Activated naive CD8-positive, alpha-beta T cell treated with anti-CD3 and anti-CD28 coated beads, Interleukin-2, amount 50 U/mL, for 16 hours (primary cell): ENCODE data around the gene CENATAC.
"Not testable (repeated sequence)": the region's sequence is repeated elsewhere in the genome, so short reads cannot be mapped to it uniquely, and the experiment has no call there.

Experiments used
- DNase-seq: peaks from one replicate; pipeline ENCODE4 v3.0.0-alpha.2; 2020; ENCODE audit warnings: low read depth, low spot score

The CENATAC gene, protein sequence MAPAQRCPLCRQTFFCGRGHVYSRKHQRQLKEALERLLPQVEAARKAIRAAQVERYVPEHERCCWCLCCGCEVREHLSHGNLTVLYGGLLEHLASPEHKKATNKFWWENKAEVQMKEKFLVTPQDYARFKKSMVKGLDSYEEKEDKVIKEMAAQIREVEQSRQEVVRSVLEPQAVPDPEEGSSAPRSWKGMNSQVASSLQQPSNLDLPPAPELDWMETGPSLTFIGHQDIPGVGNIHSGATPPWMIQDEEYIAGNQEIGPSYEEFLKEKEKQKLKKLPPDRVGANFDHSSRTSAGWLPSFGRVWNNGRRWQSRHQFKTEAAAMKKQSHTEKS

DNA sequence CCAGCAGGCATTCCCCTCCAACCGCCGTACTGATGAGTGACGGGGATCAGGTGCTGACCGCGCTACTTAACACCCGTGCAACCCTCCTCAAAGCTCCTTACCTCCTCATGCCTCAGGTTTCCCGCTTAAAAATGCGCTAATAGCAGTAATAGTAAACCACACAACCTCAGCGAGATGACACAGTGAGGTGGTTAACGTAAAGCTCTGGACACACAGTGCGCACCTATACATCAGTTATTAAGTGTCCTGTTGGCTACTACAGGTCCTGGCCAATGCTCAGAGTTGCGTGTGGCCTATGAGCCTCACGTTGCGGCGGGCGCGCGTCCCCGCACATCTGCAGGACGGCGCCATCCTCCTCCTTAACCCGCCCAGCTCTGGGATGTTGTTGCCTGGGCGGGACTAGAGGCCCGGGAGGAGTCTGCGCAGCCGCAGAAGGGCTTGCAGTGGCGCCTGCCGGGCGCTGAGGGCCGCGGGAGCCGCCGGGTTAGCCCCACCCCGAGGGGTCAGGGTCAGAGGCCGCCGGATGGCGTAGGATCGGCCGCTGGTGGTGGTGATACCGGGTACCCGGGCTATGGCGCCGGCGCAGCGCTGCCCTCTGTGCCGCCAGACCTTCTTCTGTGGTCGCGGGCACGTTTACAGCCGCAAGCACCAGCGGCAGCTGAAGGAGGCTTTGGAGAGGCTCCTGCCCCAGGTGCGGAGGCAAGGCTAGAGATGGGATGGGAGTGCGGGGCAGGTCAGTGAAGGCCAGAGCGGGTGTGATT lies at the start of gene CENATAC:
TSS of gene CENATAC (plus strand) at position 512 of the 761 bp plus-strand sequence. CDS start at position 572, 60 bp downstream.
- DNase-seq: peak; percentile 90

DNA sequence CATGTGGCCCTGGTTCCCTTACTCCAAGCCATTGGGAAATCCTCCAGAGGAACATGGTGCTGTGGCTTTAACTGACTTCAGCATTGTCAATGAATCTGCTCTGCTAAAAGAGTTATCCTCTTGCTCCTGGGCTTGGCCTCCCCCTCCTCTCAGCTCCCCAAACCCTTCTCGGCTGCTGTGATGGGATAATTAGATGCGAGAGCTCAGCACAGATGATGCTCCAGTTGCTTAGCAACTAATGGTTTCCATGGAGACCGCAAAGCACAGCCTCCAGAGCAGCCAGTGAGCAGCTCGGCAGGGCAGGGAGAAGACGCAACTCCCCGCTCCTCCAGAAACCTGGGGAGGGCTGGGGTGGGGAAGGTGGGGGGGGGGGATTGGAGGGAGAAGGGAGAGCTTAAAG lies 44.7 kb upstream of the CENATAC start:
- DNase-seq: no peak

DNA sequence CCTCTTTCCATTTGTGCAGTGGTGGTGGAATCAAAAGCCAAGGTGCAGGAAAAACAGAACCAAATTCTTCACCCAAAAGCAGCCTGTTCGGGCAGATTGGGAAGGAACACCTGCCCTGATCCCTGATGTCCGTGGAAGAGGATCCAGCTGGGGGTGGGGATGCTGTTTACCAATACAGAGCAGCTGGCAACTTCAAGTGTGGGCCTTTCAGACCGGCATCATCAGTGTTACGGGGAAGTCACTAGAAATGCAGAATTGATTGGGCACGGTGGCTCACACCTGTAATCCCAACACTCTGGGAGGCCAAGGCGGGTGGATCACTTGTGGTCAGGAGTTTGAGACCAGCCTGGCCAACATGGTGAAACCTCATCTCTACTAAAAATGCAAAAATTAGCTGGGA lies 44.0 kb upstream of the CENATAC start:
- DNase-seq: not testable (repeated sequence)

DNA sequence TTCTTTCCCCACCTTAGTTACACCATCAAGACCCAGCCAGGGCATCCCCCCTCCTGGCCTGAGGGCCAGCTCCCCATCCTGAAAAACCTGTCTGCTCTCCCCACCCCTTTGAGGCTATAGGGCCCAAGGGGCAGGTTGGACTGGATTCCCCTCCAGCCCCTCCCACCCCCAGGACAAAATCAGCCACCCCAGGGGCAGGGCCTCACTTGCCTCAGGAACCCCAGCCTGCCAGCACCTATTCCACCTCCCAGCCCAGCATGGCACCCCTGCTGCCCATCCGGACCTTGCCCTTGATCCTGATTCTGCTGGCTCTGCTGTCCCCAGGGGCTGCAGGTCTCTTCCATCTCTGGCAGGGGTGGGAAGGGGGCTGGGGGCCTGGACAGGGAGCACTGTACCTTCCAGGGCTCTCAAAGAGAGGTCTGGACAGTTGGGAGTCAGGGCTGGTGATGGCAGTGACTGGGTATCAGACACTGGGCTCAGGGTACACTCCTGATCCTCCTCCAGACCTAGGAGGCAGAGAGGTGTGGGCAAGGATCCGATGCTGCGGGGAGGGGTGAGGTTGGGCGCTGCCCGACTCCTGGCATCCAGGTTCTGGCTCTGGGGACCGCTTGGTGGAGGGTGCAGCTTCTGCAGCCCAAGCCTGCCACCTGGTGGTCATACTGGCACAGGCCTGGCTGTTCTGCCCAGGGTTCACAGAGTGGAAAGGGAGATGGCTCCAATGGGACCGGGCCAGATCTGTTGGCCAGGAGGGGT lies 41.7 kb upstream of the CENATAC start, which contains the start of gene UPK2:
TSS of gene UPK2 (plus strand) at position 205 of the 753 bp plus-strand sequence. CDS start at position 258, 53 bp downstream.
- peak; percentile 75 for DNase-seq

DNA sequence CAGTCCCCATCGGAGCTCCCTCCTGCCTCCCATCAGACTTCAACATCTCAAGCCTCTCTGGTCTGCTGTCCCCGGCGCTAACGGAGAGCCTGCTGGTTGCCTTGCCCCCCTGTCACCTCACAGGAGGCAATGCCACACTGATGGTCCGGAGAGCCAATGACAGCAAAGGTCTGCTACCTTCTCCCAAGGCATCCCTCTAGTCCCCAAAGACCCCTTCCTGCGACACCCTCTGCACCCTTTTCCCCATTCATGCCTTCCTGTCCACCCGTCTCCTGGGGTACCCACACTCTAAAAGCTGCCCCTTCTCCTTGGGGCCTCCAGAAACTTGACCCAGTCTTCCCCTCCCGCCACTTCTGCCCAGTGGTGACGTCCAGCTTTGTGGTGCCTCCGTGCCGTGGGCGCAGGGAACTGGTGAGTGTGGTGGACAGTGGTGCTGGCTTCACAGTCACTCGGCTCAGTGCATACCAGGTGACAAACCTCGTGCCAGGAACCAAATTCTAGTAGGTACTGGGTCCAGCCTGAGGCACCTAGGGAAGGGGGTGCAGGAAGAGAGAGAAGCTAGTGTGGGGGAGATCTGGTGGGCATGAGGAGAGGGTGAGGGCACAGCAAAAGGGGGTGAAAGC lies 41.0 kb upstream of the CENATAC start:
- DNase-seq: no peak

DNA sequence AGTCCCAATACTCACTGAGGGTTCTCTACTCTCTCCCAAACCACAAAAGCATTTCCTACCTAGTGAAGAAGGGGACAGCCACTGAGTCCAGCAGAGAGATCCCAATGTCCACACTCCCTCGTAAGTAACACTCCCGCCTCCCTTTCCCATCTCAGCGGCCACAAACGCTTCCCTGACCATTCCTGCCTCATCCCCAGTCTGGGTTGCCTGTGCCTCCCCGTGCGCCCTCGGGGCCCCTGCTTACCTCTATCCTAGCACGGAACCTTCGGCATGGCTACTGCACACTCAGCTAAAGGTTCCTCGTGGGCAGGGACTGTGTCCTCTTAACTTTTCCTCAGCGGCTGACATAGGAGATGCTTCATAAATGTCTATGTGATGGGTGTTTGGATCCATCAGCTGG lies 40.4 kb upstream of the CENATAC start:
- no peak for DNase-seq

DNA sequence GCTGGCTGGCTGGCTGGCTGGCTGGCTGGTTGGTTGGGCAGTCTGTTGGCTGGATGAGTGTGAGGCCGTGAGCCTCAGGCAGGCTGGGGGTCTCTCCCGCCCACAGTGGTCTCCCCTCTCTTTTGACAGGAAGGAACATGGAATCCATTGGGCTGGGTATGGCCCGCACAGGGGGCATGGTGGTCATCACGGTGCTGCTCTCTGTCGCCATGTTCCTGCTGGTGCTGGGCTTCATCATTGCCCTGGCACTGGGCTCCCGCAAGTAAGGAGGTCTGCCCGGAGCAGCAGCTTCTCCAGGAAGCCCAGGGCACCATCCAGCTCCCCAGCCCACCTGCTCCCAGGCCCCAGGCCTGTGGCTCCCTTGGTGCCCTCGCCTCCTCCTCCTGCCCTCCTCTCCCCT lies 40.0 kb upstream of the CENATAC start:
- DNase-seq: no peak

DNA sequence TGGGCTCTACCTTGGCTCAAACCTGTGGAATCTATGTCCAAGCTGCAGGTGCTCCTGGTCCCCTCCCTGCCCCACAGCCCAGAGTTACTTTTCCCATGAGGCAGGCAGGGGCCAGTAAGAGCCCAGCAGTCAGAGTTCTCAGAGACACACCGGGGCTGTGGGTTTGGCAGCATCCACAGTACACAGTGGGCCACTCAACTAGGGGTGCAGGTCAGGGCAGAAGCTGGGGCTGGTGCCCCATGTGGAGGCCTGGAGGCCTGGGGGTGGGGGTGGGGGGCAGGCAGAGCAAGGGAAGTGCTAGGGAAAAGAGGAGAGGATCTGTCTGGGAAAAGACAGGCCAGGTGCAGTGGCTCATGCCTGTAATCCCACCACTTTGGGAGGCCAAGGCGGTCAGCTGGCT lies 39.4 kb upstream of the CENATAC start:
- DNase-seq: no peak

DNA sequence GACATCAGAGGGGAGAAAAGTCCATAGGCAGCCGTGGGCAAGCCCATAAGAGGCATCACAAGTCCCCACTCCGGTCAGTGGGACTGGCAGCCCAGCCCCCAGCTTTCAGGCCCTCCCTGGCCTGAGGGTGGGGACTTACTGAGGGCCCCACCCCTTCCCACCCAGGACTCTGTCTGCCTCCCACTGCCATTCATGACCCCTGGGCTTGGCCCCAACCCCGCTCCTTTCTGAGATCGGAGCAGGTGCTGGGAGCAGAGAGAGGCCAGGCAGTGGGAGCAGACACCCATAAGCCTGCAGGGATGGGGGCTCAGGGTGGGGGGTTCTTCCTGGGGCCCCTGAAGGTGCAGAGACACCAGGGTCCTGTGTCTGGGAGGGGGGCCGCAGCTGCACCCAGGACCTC lies 36.7 kb upstream of the CENATAC start:
- no peak for DNase-seq

DNA sequence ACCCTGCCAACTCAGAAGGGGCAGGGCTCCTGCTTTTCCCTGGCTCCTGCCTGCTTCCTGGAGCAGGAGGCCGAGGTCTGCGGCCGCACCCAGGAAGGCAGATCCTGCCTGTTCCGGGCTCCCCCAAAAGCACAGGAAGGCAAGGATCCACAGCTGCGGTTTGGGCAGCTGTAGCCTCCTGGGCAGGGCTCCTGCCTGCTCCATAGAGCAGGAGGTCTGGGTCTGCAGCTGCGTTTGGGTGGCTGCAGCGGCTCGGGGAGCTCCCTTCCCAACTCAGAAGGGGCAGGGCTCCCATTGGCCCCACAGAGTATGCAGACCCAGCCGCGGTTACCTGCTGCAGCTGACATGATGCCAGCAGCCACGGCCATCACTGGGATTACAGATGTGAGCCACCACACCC lies 36.3 kb upstream of the CENATAC start:
- DNase-seq: no peak

DNA sequence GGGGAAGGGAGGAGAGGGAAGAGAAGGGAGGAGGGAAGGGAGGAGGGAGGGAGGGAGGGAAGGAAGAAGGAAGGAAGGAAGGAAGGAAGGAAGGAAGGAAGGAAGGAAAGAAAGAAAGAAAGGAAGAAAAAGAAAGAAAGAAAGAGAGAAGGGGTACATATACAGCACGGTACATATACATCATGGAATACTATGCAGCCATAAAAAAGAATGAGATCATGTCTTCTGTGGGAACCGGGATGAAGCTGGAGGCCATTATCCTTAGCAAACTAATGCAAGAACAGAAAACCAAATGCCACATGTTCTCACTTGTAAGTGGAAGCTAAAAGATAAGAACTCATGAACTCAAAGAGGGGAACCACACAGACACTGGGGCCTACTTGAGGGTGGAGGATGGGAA lies 28.4 kb upstream of the CENATAC start:
- DNase-seq: not testable (repeated sequence)

DNA sequence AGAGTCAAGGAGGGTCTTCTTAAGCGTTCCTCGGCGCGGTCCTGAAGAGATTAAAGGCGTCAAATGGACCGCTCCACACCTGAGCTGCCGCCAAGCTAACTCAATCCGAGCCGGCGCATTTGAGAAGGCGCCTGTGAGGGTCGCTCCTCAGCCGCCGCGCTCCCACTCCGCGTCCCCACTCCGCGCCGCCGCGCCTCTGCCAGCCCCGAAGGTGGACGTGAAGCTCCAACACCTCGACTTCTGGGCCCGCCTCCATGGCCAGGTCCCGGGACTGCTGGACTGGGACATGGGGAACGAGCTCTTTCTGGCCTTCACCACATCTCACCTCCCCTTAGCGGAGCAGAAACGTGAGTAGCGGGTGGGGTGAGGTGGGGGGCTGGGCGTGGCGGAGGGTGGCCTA lies 26.3 kb upstream of the CENATAC start, which contains the start of gene FOXR1:
TSS of gene FOXR1 (plus strand) at position 116 of the 400 bp plus-strand sequence. CDS start at position 287, 171 bp downstream.
- DNase-seq: no peak

DNA sequence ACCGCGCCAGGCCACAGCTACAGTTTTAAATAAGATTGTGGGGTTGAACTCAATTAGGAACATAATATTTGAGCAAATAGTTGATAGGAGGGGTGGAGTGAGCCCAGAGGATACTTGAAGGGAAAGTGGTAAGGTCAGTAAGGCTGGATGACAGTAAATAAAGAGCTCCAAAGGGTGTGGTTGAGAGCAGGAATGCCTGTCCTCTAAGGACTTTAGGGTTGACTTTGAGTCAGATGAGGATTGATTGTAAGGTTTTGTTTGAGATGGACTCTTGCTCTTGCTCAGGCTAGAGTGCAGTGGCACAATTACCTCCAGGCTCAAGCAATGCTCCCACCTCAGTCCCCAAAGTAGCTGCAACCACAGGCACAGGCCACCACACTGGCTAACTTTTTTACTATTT lies 24.0 kb upstream of the CENATAC start:
- no peak for DNase-seq

DNA sequence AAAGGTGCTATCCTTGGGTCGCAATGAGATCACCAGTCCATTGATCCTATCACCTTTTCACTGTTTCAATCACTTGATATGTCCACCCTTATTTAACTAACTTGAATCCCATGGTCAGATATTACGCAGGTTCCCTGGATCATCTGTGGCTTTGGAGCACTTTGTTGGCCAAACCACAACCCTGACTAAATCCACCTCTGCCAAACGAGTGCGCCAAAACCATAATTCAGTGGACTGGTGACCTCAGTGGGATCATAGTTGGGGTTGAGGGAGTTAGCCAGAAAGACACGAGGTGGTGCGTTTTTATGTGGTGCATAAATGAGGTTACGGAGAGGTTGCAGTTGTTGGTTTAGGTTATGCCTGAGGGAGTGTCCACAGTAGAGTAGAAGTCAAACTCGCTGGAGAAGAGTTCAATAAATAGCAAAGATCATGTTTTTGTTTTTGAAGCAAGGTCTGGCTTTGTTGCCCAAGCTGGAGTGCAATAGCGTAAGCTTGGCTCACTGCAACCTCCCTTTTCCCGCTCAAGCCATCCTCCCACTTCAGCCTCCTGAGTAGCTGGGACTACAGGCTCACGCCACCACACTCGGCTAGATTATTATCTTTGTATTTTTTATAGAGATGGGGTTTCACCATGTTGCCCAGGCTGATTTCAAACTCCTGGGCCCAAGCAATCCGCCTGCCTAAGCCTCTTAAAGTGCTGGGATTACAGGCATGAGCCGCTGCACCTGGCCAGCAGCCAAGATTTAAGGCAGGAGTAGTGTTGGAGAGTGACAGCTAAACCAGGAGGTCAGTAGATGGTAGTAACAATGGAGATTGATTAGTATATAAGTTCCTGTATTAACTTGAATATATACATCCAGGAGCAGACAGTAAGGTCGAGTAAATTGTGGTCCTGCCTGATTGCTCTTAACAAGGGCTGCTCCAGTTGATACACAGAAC lies 21.9 kb upstream of the CENATAC start:
- no peak for DNase-seq

DNA sequence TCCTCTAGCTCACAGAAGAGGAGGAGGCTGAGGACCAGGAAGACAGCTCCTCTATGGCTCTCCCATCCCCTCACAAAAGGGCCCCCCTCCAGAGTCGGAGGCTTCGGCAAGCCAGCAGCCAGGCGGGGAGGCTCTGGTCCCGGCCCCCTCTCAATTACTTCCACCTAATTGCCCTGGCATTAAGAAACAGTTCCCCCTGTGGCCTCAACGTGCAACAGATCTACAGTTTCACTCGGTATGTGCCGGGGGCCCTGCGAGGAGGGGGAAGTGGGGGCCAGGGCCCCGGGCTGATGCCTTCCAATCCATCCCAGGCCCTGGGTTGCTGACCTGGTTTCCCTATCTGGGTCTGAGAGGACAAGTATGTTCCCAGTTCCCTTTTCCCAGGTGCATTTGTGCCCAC lies 18.5 kb upstream of the CENATAC start:
- DNase-seq: no peak

DNA sequence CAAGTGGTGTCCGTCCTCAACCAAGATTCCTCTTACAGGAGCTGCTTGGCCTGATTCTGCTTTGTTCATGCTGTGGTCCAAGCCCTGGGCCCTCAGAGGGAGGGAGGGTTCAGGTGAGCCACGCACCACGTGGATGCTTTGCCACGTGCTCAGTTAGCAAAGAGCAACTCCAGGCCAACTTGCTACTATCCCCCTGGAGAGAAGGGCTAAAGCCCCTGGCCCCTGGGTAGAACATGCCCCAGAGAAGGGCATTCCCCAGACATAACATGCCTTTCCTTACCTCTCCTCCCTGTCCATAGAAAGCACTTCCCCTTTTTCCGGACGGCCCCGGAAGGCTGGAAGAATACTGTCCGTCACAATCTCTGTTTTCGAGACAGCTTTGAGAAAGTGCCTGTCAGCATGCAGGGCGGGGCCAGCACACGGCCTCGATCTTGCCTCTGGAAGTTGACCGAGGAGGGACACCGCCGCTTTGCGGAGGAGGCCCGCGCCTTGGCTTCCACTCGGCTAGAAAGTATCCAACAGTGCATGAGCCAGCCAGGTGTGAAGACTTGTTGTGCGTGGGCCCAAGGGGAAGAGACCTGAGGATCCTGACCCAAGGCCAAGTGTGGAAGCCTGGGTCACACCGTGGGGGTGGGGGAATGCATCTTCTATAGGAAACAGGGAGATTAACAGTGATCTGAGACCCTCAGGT lies 17.6 kb upstream of the CENATAC start:
- no peak for DNase-seq

DNA sequence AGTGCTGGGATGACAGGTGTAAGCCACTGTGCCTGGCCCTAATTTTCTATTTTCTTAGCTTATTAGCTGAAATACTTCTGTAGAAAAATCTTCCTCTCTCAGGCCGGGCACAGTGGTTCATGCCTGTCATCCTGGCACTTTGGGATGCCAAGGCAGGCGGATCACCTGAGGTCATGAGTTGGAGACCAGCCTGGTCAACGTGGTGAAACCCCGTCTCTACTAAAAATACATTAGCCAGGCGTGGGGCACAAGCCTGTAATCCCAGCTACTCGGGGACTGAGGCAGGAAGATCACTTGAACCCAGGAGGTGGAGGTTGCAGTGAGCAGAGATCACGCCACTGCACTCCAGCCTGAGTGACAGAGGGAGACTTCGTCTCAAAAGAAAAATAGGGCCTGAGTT lies 13.6 kb upstream of the CENATAC start:
- not testable (repeated sequence) for DNase-seq

DNA sequence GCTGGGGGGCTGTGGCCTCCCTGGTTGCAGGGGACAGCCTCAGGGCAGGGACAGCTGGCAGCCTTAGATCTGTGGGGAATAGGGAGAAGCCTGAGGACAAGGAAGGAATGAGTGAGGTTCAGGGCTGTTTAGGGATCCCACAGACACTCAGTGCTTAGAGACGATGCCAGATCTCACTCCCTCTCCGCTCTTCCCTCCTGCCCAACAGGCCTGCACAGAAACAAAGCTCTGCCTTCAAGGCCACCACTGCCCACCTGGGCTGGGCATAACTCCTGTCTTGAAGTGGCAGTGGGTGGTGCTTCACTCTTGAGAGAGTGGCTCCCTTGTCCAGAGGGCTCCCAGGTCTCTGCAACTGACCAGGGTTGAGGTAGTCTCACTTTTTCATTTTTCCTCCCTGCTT lies 13.1 kb upstream of the CENATAC start:
- no peak for DNase-seq

DNA sequence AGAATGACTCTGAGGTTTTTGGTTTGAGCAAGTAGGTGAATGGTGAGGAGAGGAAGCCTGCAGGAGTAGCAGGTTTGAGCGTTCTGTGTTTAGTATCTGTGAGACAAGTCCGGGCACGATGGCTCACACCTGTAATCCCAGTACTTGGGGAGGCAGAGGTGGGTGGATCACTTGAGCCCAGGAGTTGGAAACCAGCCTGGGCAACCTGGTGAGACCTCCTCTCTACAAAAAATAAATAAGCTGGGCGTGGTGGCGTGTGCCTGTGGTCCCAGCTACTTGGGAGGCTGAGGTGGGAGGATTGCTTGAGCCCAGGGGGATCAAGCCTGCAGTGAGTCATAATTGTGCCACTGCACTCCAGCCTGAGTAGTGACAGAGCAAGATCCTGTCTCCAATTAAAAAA lies 9.7 kb upstream of the CENATAC start:
- DNase-seq: no peak

DNA sequence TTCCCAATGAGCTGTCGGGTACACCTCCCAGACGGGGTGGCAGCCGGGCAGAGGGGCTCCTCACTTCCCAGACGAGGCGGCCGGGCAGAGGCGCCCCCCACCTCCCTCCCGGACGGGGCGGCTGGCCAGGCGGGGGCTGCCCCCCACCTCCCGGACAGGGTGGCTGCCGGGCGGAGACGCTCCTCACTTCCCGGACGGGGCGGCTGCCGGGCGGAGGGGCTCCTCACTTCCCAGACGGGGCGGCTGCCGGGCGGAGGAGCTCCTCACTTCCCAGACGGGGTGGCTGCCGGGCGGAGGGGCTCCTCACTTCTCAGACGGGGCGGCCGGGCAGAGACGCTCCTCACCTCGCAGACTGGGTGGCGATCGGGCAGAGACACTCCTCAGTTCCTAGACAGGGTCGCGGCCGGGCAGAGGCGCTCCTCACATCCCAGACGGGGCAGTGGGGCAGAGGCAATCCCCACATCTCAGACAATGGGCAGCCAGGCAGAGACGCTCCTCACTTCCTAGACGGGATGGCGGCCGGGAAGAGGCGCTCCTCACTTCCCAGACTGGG lies 6.4 kb upstream of the CENATAC start:
- not testable (repeated sequence) for DNase-seq
